Tibial nerve (tissue), 4 donors: ENCODE results near the gene ALG14.

Source experiments
- CTCF ChIP-seq, 5 experiments: fragments of 200-600 bp in 3 of 5; fragments of 450-650 bp in 2 of 5; sonication (generic) in 3 of 5; IDR thresholded peaks; one replicate each; pipeline ENCODE4 v1.5.1; 2016 to 2019; ENCODE audit warnings: antibody characterized with exemption in 5 of 5, mild to moderate bottlenecking in 3 of 5, moderate library complexity in 2 of 5
- EP300 ChIP-seq, 2 donors: sonication (generic); formaldehyde crosslinking; IDR thresholded peaks; one replicate each; pipeline ENCODE4 v1.6.1; 2017; ENCODE audit warnings: antibody characterized with exemption in 2 of 2, mild to moderate bottlenecking in 1 of 2
- POLR2A ChIP-seq, 2 donors: fragments of 450-650 bp; IDR thresholded peaks; one replicate each; pipeline ENCODE4 v1.6.1; 2017; ENCODE audit warnings: antibody characterized with exemption in 2 of 2, mild to moderate bottlenecking in 2 of 2, moderate library complexity in 2 of 2

- TF ChIP-seq EP300 (IDR thresholded peaks at IDR 0.05) (no peak), POLR2A (IDR thresholded peaks at IDR 0.05) (no peak), CTCF (IDR thresholded peaks at IDR 0.05) (no peak)
These were observed 80.6 kb downstream of the ALG14 start for GRCh38 chr1:94992161-94992560.
